Left ventricle myocardium inferior (tissue), 1 donor: ENCODE results near the gene OR10J4. TPM values are rescaled to one million over a fixed set of nuclear protein-coding genes. Genes with fewer than 3 reads are reported as not detected.

Experiments
- DNase-seq: peaks from one replicate; pipeline ENCODE4 v3.0.0-alpha.2; 2020
- H3K27ac ChIP-seq: fragments of 200-600 bp; replicated peaks from 2 replicates; pipeline ENCODE4 v1.8.0; 2021
- H3K27me3 ChIP-seq: fragments of 200-600 bp; 2 replicates; pipeline ENCODE4 v1.8.0; 2021; ENCODE audit warnings: low read depth
- H3K36me3 ChIP-seq: fragments of 200-600 bp; 2 replicates; pipeline ENCODE4 v1.8.0; 2021
- H3K4me1 ChIP-seq: fragments of 200-600 bp; 2 replicates; pipeline ENCODE4 v1.8.0; 2021
- H3K4me3 ChIP-seq: fragments of 200-600 bp; 2 replicates; pipeline ENCODE4 v1.8.0; 2021; ENCODE audit warnings: mild to moderate bottlenecking, moderate library complexity
- H3K9me3 ChIP-seq: fragments of 200-600 bp; replicated peaks from 2 replicates; pipeline ENCODE4 v1.8.0; 2021
- intact Hi-C: fragments of 100-400 bp; cut with micrococcal nuclease; formaldehyde crosslinking; loops from one replicate; pipeline ENCODE4 v1.11.0; 2022
- long read RNA-seq: library from polyadenylated mRNA; unstranded; transcript quantifications from one replicate; pipeline ENCODE4 v2.0.0, GENCODE V29; 2021
- total RNA-seq: library from RNA; stranded (reverse); fragmentation: NEBNext Ultra II Directional; extraction: Animal tissue kit (Norgen Biotek cat#: 25700); gene quantifications from one replicate; pipeline ENCODE4 v1.2.1, GENCODE V29; 2021
- TF ChIP-seq, protein P1 (sequence below): fragments of 200-600 bp; IDR thresholded peaks from 2 replicates; pipeline ENCODE4 v1.8.0; 2021; ENCODE audit warnings: antibody characterized with exemption, mild to moderate bottlenecking, borderline replicate concordance
- donor health status: DM: no; HTN: yes; CAD: no; lungs with severe emphysema.

Gene OR10J4
- total RNA-seq = not detected
- long read RNA-seq = 0 reads

GRCh38 chr1:159431904-159432303 is at the start of gene OR10J4:
Gene OR10J4, plus strand, starts transcription at chr1:159432204.
- no peaks in the 10 kb centered on the region for H3K36me3 ChIP-seq
- no peaks in the 10 kb centered on the region for H3K9me3 ChIP-seq
- H3K4me1 ChIP-seq = no peaks in the 10 kb centered on the region
- intact Hi-C loops = no loop called here
- no peaks in the 10 kb centered on the region for H3K27me3 ChIP-seq
- TF ChIP-seq, protein P1, sequence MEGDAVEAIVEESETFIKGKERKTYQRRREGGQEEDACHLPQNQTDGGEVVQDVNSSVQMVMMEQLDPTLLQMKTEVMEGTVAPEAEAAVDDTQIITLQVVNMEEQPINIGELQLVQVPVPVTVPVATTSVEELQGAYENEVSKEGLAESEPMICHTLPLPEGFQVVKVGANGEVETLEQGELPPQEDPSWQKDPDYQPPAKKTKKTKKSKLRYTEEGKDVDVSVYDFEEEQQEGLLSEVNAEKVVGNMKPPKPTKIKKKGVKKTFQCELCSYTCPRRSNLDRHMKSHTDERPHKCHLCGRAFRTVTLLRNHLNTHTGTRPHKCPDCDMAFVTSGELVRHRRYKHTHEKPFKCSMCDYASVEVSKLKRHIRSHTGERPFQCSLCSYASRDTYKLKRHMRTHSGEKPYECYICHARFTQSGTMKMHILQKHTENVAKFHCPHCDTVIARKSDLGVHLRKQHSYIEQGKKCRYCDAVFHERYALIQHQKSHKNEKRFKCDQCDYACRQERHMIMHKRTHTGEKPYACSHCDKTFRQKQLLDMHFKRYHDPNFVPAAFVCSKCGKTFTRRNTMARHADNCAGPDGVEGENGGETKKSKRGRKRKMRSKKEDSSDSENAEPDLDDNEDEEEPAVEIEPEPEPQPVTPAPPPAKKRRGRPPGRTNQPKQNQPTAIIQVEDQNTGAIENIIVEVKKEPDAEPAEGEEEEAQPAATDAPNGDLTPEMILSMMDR = no peak
- no peak within 1 kb of the TSS for H3K27ac ChIP-seq
- no peak for DNase-seq
- no peak within 1 kb of the TSS for H3K4me3 ChIP-seq

DNA sequence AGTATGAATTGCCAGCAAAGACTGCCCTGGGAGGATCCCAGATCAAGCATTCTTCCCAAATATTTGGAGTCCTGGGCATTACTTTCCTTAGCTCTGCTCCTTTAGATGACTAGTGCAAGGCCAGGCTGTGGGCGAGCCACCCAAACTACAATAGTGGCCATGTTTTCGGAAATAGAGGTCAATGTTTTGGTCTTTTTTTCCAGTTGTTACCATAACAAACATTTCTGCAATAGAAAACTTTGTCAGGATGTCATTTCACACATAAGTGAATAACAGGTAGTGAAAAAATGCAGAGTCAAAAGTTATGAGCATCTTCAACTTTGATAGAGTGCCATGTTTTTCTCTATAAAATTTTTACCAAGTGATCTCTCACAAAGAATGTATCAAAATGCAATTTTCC is 25.2 kb upstream of the OR10J4 start:
- TF ChIP-seq, protein P1 = no peak
- no peak for DNase-seq
- intact Hi-C loops = no loop called here
- H3K9me3 ChIP-seq = peaks cover 9% of the 10 kb centered on the region
- H3K27me3 ChIP-seq = no peaks in the 10 kb centered on the region
- no peak overlapping the region for H3K4me3 ChIP-seq
- no peaks in the 10 kb centered on the region for H3K36me3 ChIP-seq
- no peak overlapping the region for H3K27ac ChIP-seq
- H3K4me1 ChIP-seq = no peaks in the 10 kb centered on the region

DNA sequence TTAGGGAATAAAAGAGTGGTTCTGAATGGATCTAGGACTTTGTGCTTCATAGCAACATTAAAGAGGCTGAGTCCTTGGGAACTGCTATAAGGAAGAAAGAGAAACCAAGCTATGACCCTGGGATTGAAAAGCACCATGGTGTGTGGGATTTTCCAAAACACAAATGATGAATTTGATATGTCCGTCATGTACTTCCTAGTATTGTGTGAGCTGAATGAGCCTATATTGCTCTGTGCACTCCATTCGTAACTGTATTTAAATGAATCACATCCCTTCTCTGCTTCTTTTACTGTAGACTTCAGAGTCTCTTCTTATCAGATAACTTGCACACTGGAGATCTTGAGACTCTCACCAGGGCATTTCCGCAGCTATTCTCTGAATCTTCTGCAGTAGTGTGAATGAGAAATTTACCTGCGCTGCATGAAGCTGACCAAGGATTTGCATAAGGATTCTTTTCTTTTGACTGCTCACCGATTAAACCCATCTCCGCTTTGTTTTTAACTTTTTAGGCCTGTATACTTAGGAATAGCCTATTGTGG is 23.1 kb upstream of the OR10J4 start:
- TF ChIP-seq, protein P1 = no peak
- no peak overlapping the region for H3K4me3 ChIP-seq
- no peak overlapping the region for H3K27ac ChIP-seq
- no peaks in the 10 kb centered on the region for H3K27me3 ChIP-seq
- H3K36me3 ChIP-seq = no peaks in the 10 kb centered on the region
- no peak for DNase-seq
- H3K9me3 ChIP-seq = peaks cover 15% of the 10 kb centered on the region
- intact Hi-C loops = no loop called here
- no peaks in the 10 kb centered on the region for H3K4me1 ChIP-seq

GRCh38 chr1:159421821-159422220 is 10.2 kb upstream of the OR10J4 start:
- no peak overlapping the region for H3K27ac ChIP-seq
- H3K36me3 ChIP-seq = no peaks in the 10 kb centered on the region

DNA sequence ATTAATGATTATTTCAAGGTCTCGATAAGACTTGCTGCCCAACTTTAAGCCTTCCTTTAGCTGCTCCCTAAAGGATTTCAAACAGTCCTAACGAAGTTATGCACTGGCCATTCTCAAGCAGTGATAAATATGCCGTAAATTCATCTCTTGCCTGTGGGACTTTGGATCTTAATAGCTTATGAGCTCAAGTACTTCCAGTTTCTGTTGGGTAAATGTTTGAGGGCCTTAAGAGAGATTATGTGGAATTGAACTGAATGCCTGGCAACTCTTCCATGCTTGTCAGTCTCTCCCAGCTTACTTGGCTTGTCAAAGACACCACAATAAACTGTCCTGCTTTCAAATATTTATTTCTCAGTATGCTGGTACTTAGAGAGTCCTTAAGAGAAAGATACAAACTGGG is 3.5 kb upstream of the OR10J4 start:
- intact Hi-C loops = no loop called here
- TF ChIP-seq, protein P1 = no peak
- H3K36me3 ChIP-seq = no peaks in the 10 kb centered on the region
- no peaks in the 10 kb centered on the region for H3K9me3 ChIP-seq
- H3K4me3 ChIP-seq = no peak overlapping the region
- no peaks in the 10 kb centered on the region for H3K27me3 ChIP-seq
- H3K27ac ChIP-seq = no peak overlapping the region
- no peaks in the 10 kb centered on the region for H3K4me1 ChIP-seq
- DNase-seq = no peak

More at GRCh38 chr1:159421821-159422220, 10.2 kb upstream of the OR10J4 start:
- TF ChIP-seq, protein P1 = no peak
- intact Hi-C loops = no loop called here
- Histone ChIP-seq H3K4me1 (no peaks in the 10 kb centered on the region), H3K27me3 (no peaks in the 10 kb centered on the region), H3K4me3 (no peak overlapping the region), H3K9me3 (peaks cover 52% of the 10 kb centered on the region)
- no peak for DNase-seq
